22Rv1 (cell line): Measurements from ENCODE around the gene ZNF138.

Experiments
- ZFX ChIP-seq: fragments of 450-650 bp; IDR thresholded peaks from 2 replicates; pipeline ENCODE4 v1.6.1; 2017; ENCODE audit warnings: antibody characterized with exemption, borderline replicate concordance
- TF ChIP-seq, protein P1 (sequence below): fragments of 450-650 bp; IDR thresholded peaks from 2 replicates; pipeline ENCODE4 v1.5.1; 2017; ENCODE audit warnings: mild to moderate bottlenecking

DNA sequence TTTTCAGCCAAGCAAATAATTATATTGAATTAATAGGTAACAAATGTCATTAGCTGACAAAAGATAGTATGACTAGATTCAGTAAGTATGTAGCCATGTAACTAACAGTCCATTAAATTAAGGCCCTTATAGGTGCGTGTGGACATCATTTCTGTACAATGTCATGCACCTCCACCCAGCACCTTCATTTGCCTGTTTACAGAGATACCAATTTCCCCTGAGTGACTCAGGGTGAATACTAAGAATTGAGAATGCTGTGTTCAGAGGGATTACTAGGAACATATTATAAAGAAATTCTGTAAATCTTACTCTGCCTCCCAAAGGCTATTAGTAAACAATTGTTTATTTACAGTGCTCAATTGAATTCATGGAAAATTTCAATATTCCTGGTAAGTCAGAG, 60.7 kb downstream of the ZNF138 start:
- TF ChIP-seq, protein P1, sequence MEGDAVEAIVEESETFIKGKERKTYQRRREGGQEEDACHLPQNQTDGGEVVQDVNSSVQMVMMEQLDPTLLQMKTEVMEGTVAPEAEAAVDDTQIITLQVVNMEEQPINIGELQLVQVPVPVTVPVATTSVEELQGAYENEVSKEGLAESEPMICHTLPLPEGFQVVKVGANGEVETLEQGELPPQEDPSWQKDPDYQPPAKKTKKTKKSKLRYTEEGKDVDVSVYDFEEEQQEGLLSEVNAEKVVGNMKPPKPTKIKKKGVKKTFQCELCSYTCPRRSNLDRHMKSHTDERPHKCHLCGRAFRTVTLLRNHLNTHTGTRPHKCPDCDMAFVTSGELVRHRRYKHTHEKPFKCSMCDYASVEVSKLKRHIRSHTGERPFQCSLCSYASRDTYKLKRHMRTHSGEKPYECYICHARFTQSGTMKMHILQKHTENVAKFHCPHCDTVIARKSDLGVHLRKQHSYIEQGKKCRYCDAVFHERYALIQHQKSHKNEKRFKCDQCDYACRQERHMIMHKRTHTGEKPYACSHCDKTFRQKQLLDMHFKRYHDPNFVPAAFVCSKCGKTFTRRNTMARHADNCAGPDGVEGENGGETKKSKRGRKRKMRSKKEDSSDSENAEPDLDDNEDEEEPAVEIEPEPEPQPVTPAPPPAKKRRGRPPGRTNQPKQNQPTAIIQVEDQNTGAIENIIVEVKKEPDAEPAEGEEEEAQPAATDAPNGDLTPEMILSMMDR, result no peak
- no peak for TF ChIP-seq ZFX
